H1 (cell line): ENCODE measurements around the gene PGAM2. TPM values are rescaled to one million over a fixed set of nuclear protein-coding genes. Genes with fewer than 3 reads are reported as not detected.

Experiments
- CTCF ChIA-PET: fragments of 300-600 bp; sonication (Branson Sonifier 250); formaldehyde crosslinking; loops from one replicate; lab custom pipeline; 2021; ENCODE audit not compliant: partially characterized antibody; lab: Charles Lee
- POLR2A ChIA-PET: fragments of 300-600 bp; sonication (Branson Sonifier 250); formaldehyde crosslinking; loops from one replicate; lab custom pipeline; 2021; ENCODE audit warnings: inconsistent platforms; ENCODE audit not compliant: partially characterized antibody; lab: Charles Lee
- DNase-seq, 2 experiments: peaks; one replicate each; pipeline versions ENCODE4 v3.0.0 to v3.0.0-alpha.2; 2010 to 2022; ENCODE audit warnings: low spot score in 2 of 2, low read depth in 1 of 2, mixed read lengths in 1 of 2
- FAIRE-seq: peaks from 2 replicates; lab custom pipeline; 2011; peaks lifted over from hg19 to GRCh38; lab: Jason Lieb, UNC
- H2AFZ ChIP-seq: 2 replicates; pipeline ENCODE4 v1.8.1; 2012; ENCODE audit warnings: low read length, inconsistent platforms
- H2AK5ac ChIP-seq: 2 replicates; pipeline ENCODE4 v1.6.1; 2013; ENCODE audit warnings: low read depth, low read length
- H2BK120ac ChIP-seq: replicated peaks from 2 replicates; pipeline ENCODE3; 2013; ENCODE audit warnings: low read depth, low read length, inconsistent platforms
- H2BK12ac ChIP-seq: 2 replicates; pipeline ENCODE4 v1.6.1; 2013; ENCODE audit warnings: low read depth, low read length
- H2BK15ac ChIP-seq: 2 replicates; pipeline ENCODE4 v1.6.1; 2013; ENCODE audit warnings: low read length
- H2BK20ac ChIP-seq: 2 replicates; pipeline ENCODE4 v1.6.1; 2013; ENCODE audit warnings: low read length
- H2BK5ac ChIP-seq: 2 replicates; pipeline ENCODE4 v1.6.1; 2013; ENCODE audit warnings: low read depth, low read length
- H3K14ac ChIP-seq: 2 replicates; pipeline ENCODE4 v1.6.1; 2013; ENCODE audit warnings: inconsistent platforms; ENCODE audit not compliant: insufficient read length
- H3K18ac ChIP-seq: 2 replicates; pipeline ENCODE4 v1.6.1; 2013; ENCODE audit warnings: low read length; ENCODE audit errors: extremely low read depth
- H3K23ac ChIP-seq: 2 replicates; pipeline ENCODE4 v1.6.1; 2013; ENCODE audit warnings: inconsistent platforms; ENCODE audit not compliant: insufficient read length
- H3K23me2 ChIP-seq: 2 replicates; pipeline ENCODE4 v1.6.1; 2013; ENCODE audit warnings: low read depth, low read length
- H3K27ac ChIP-seq: 2 replicates; pipeline ENCODE4 v1.6.1; 2011; ENCODE audit warnings: low read depth, low read length, inconsistent platforms
- H3K27me3 ChIP-seq, 4 experiments: replicated peaks in 1 of 4; 1 replicate in 1 of 4; 2 replicates in 3 of 4; pipeline versions ENCODE4 v1.6.1 to v1.8.1; 2011 to 2013; ENCODE audit warnings: low read length in 3 of 4, mild to moderate bottlenecking in 3 of 4, inconsistent platforms in 2 of 4, mixed read lengths in 2 of 4, moderate library complexity in 1 of 4; ENCODE audit not compliant: control insufficient read depth in 3 of 4, insufficient read depth in 3 of 4; ENCODE audit errors: extremely low read depth in 1 of 4
- H3K36me3 ChIP-seq, 4 experiments: 2 replicates each; pipeline versions ENCODE4 v1.6.1 to v1.8.1; 2011 to 2013; ENCODE audit warnings: mild to moderate bottlenecking in 4 of 4, low read length in 3 of 4, moderate library complexity in 2 of 4, control low read depth in 1 of 4, inconsistent platforms in 1 of 4; ENCODE audit not compliant: insufficient read depth in 4 of 4, control insufficient read depth in 2 of 4
- H3K4ac ChIP-seq: replicated peaks from 2 replicates; pipeline ENCODE3; 2013; ENCODE audit warnings: low read length, low read depth, mixed read lengths, inconsistent platforms; ENCODE audit not compliant: insufficient read length
- H3K4me1 ChIP-seq, 4 experiments: replicated peaks in 1 of 4; 1 replicate in 1 of 4; 2 replicates in 3 of 4; pipeline versions ENCODE4 v1.6.1 to v1.8.1; 2011 to 2013; ENCODE audit warnings: low read length in 3 of 4, inconsistent platforms in 2 of 4, mixed read lengths in 1 of 4; ENCODE audit not compliant: insufficient read depth in 4 of 4, control insufficient read depth in 3 of 4
- H3K4me2 ChIP-seq, 2 experiments: 2 replicates each; pipeline versions ENCODE4 v1.6.1 to v1.8.1; 2011 to 2013; ENCODE audit warnings: low read depth in 2 of 2, low read length in 2 of 2, control low read depth in 1 of 2, inconsistent platforms in 1 of 2, mild to moderate bottlenecking in 1 of 2; ENCODE audit not compliant: insufficient read depth in 1 of 2
- H3K4me3 ChIP-seq, 4 experiments: fragments of 200-600, 300-600 bp in 1 of 4; sonication (generic), shearing (Covaris generic), sonication (Bioruptor Twin) in 1 of 4; 2 replicates each; pipeline versions ENCODE4 v1.5.1 to v1.8.1; 2011 to 2016; ENCODE audit warnings: low read length in 4 of 4, low read depth in 3 of 4, control low read depth in 2 of 4, inconsistent platforms in 2 of 4, mild to moderate bottlenecking in 2 of 4, mixed read lengths in 1 of 4, moderate library complexity in 1 of 4; ENCODE audit not compliant: insufficient read depth in 2 of 4; ENCODE audit errors: extremely low read depth in 1 of 4
- H3K56ac ChIP-seq: replicated peaks from 2 replicates; pipeline ENCODE3; 2013; ENCODE audit warnings: low read depth, mild to moderate bottlenecking, mixed read lengths, low read length, inconsistent platforms; ENCODE audit not compliant: insufficient read length
- H3K79me1 ChIP-seq: 2 replicates; pipeline ENCODE4 v1.6.1; 2013; ENCODE audit warnings: low read depth, low read length, control low read depth
- H3K79me2 ChIP-seq, 2 experiments: 2 replicates each; pipeline versions ENCODE4 v1.6.1 to v1.8.1; 2012 to 2013; ENCODE audit warnings: low read length in 2 of 2, mild to moderate bottlenecking in 2 of 2, inconsistent platforms in 1 of 2; ENCODE audit not compliant: insufficient read depth in 2 of 2, control insufficient read depth in 1 of 2
- H3K9ac ChIP-seq, 4 experiments: replicated peaks in 1 of 4; 1 replicate in 1 of 4; 2 replicates in 3 of 4; pipeline versions ENCODE4 v1.6.1 to v1.8.1; 2011 to 2013; ENCODE audit warnings: low read depth in 3 of 4, low read length in 3 of 4, control low read depth in 2 of 4, mild to moderate bottlenecking in 2 of 4, moderate library complexity in 2 of 4, inconsistent platforms in 1 of 4; ENCODE audit errors: extremely low read depth in 1 of 4
- H3K9me3 ChIP-seq, 2 experiments: 2 replicates each; pipeline versions ENCODE4 v1.6.1 to v1.8.1; 2012 to 2013; ENCODE audit warnings: mild to moderate bottlenecking in 2 of 2, moderate library complexity in 2 of 2, control low read depth in 1 of 2, inconsistent platforms in 1 of 2, low read depth in 1 of 2, low read length in 1 of 2, mixed read lengths in 1 of 2; ENCODE audit not compliant: insufficient read depth in 2 of 2
- H4K20me1 ChIP-seq, 2 experiments: replicated peaks in 1 of 2; 2 replicates each; pipeline versions ENCODE3 to v1.8.1; 2011 to 2013; ENCODE audit warnings: inconsistent platforms in 2 of 2, low read length in 2 of 2, mild to moderate bottlenecking in 1 of 2; ENCODE audit not compliant: insufficient read depth in 2 of 2, control insufficient read depth in 1 of 2
- H4K5ac ChIP-seq: 2 replicates; pipeline ENCODE4 v1.6.1; 2013; ENCODE audit warnings: low read length, low read depth, mixed read lengths, inconsistent platforms; ENCODE audit not compliant: insufficient read length
- H4K8ac ChIP-seq: 2 replicates; pipeline ENCODE4 v1.8.0; 2013; ENCODE audit warnings: mild to moderate bottlenecking, moderate library complexity, low read length, inconsistent platforms; ENCODE audit not compliant: insufficient read depth; ENCODE audit errors: extremely low read depth
- H4K91ac ChIP-seq: replicated peaks from 2 replicates; pipeline ENCODE3; 2013; ENCODE audit warnings: low read length, mixed read lengths, inconsistent platforms; ENCODE audit not compliant: insufficient read length
- CTBP2 ChIP-seq: IDR thresholded peaks from 2 replicates; pipeline ENCODE4 v1.7.0; 2011; ENCODE audit warnings: borderline replicate concordance, mild to moderate bottlenecking, moderate library complexity, mixed read lengths, low read length; ENCODE audit not compliant: insufficient read depth, insufficient read length
- POLR2A ChIP-seq, 2 experiments: IDR thresholded peaks; 1 replicate in 1 of 2; 2 replicates in 1 of 2; pipeline ENCODE4 v1.6.1; 2011; ENCODE audit warnings: low read depth in 2 of 2, low read length in 2 of 2, mild to moderate bottlenecking in 2 of 2; ENCODE audit errors: control extremely low read depth in 1 of 2
- WGBS, 2 experiments: shearing (Covaris generic) in 1 of 2; methylation state at CpG; one replicate each; pipeline versions ENCODE4 v1.1.6 to v1.1.7; 2013 to 2015; ENCODE audit warnings: low lambda C conversion rate in 2 of 2, mixed read lengths in 2 of 2, inconsistent platforms in 1 of 2, low coverage in 1 of 2, missing lambda C conversion rate in 1 of 2; ENCODE audit not compliant: insufficient replicate concordance in 2 of 2, insufficient coverage in 1 of 2, insufficient read length in 1 of 2; ENCODE audit errors: extremely low coverage in 1 of 2, missing lambda C conversion rate in 1 of 2; 5-methylcytosine and 5-hydroxymethylcytosine counted together
- polyA plus RNA-seq, 7 experiments: library from polyadenylated mRNA; depleted of rRNA in 3 of 7; stranded (reverse) in 5 of 7; unstranded in 2 of 7; fragments of >200 nt in 5 of 7; fragments of 200-250 nt in 2 of 7; gene quantifications; 1 replicate in 5 of 7; 2 replicates in 1 of 7; 4 replicates in 1 of 7; pipeline versions ENCODE4 v1.2.1 to v1.2.3, GENCODE V29; 2011 to 2013; ENCODE audit warnings: missing spikeins in 2 of 7, mixed read lengths in 2 of 7
- total RNA-seq: library from RNA; stranded (reverse); fragmentation: NEBNext Ultra II Directional; extraction: Animal tissue kit (Norgen Biotek cat#: 25700); gene quantifications from 2 replicates; pipeline ENCODE4 v1.2.1, GENCODE V29; 2021

PGAM2 gene
- total and polyA plus RNA-seq, 2 of the 8 experiments (the other 6 are each of a cell fraction or from before 2014, with no cell fraction given): 2.1 to 2.9 TPM

- H3K14ac ChIP-seq: no peak overlapping the region
- H3K4me2 ChIP-seq: no peak overlapping the region
- H2BK15ac ChIP-seq: no peak overlapping the region
- no peak overlapping the region for H3K23ac ChIP-seq
- H2BK20ac ChIP-seq: no peak overlapping the region
- H3K79me1 ChIP-seq: no peaks in the 10 kb centered on the region
- H3K27me3 ChIP-seq: no peaks in the 10 kb centered on the region
- H2BK12ac ChIP-seq: no peak overlapping the region
- no peak overlapping the region for H3K9ac ChIP-seq
- no peak overlapping the region for H2AK5ac ChIP-seq
- no peak overlapping the region for H3K27ac ChIP-seq
- H2BK120ac ChIP-seq: no peak overlapping the region
- H4K8ac ChIP-seq: no peak overlapping the region
- no peaks in the 10 kb centered on the region for H3K9me3 ChIP-seq
- CTCF ChIA-PET: interaction anchor here (1.4 to 2.0 kb wide), 2 partner anchors 9 to 11 kb away, joined by 3 to 5 read pairs; no protein-coding TSS in a partner anchor
- no peak overlapping the region for H2BK5ac ChIP-seq
- TF ChIP-seq CTBP2 (no peak), POLR2A (IDR thresholded peaks at IDR 0.05; ENCODE audit: control extremely low read depth in 1 of 2, low read depth in 2 of 2, low read length in 2 of 2) (0 out of 3 replicates have a peak, but pooled peaks of 1 of the 2 experiments have one; percentile 14)
- TF ChIP-seq, all 59 proteins: peak for 1
- Histone ChIP-seq H4K91ac (no peak overlapping the region), H4K20me1 (peaks cover 5 to 14% of the 10 kb centered on the region in 2 experiments), H3K4me1 (peaks cover 9 to 30% (median 25%) of the 10 kb centered on the region in 4 experiments), H2AFZ (no peak overlapping the region), H3K79me2 (no peaks in the 10 kb centered on the region), H3K56ac (no peak overlapping the region), H3K18ac (no peak overlapping the region), H3K4ac (no peak overlapping the region), H4K5ac (no peak overlapping the region), H3K4me3 (no peak overlapping the region), H3K36me3 (peaks cover 4 to 31% (median 27%) of the 10 kb centered on the region in 4 experiments), H3K23me2 (no peaks in the 10 kb centered on the region)
- DNase-seq (no peak), FAIRE-seq (no peak)
- POLR2A ChIA-PET: interaction anchor here (1.0 to 7.1 kb wide), 5 partner anchors 10 to 17 kb away, joined by 3 to 48 read pairs (median 4); partner anchors contain the start of gene DBNL
- 82% methylated on average over 8 of the region's 8 CpGs; no CpG with 5 or more reads in 1 of the 2 experiments for WGBS, 2 experiments
These were observed 3.7 kb downstream of the PGAM2 start for GRCh38 chr7:44061645-44062179.
